Endothelial cell of umbilical vein (primary cell): ENCODE data around the gene UBE2E2. TPM values are rescaled to one million over a fixed set of nuclear protein-coding genes. Genes with fewer than 3 reads are reported as not detected.

Source experiments
- BruUV-seq: library from RNA; stranded (reverse); fragments of 400-500 nt; replicated peaks from 2 replicates; lab custom pipeline; 2021; lab: Mats Ljungman, UMichigan
- CTCF ChIA-PET: fragments of 300-600, 350-600 bp; sonication (Branson Sonifier 250); formaldehyde crosslinking; loops from one replicate; lab custom pipeline; 2021; ENCODE audit warnings: antibody characterized with exemption, inconsistent platforms; lab: Charles Lee
- POLR2A ChIA-PET: fragments of 300-600, 350-600 bp; sonication (Branson Sonifier 250); formaldehyde crosslinking; loops from one replicate; lab custom pipeline; 2021; ENCODE audit warnings: antibody characterized with exemption, inconsistent platforms; lab: Charles Lee
- DNase-seq: peaks from one replicate; pipeline ENCODE4 v3.0.0-alpha.2; 2011; ENCODE audit warnings: low read depth, low spot score
- FAIRE-seq: peaks from 2 replicates; lab custom pipeline; 2011; peaks lifted over from hg19 to GRCh38; lab: Jason Lieb, UNC
- H2AFZ ChIP-seq: 2 replicates; pipeline ENCODE4 v1.6.0; 2012; ENCODE audit warnings: low read depth, low read length, control low read depth, inconsistent platforms
- H3K27ac ChIP-seq: 2 replicates; pipeline ENCODE4 v1.5.1; 2011; ENCODE audit warnings: low read depth, mild to moderate bottlenecking, control low read depth, low read length, moderate library complexity; ENCODE audit not compliant: insufficient read depth
- H3K27me3 ChIP-seq, 2 experiments: 2 replicates each; pipeline versions ENCODE4 v1.6.0 to v1.6.1; 2011; ENCODE audit warnings: low read length in 2 of 2, mixed read lengths in 1 of 2; ENCODE audit not compliant: control insufficient read depth in 2 of 2, insufficient read depth in 2 of 2
- H3K36me3 ChIP-seq, 2 experiments: 2 replicates in 1 of 2; 3 replicates in 1 of 2; pipeline ENCODE4 v1.5.1; 2011; ENCODE audit warnings: low read length in 2 of 2, mild to moderate bottlenecking in 1 of 2, moderate library complexity in 1 of 2; ENCODE audit not compliant: control insufficient read depth in 2 of 2, insufficient read depth in 2 of 2; ENCODE audit errors: extremely low read depth in 1 of 2
- H3K4me1 ChIP-seq: 3 replicates; pipeline ENCODE4 v1.5.1; 2011; ENCODE audit warnings: mild to moderate bottlenecking, low read length; ENCODE audit not compliant: control insufficient read depth, insufficient read depth; ENCODE audit errors: extremely low read depth
- H3K4me2 ChIP-seq: 2 replicates; pipeline ENCODE4 v1.6.1; 2011; ENCODE audit warnings: low read length, control low read depth, mixed read lengths; ENCODE audit not compliant: insufficient read depth
- H3K4me3 ChIP-seq, 3 experiments: fragments of 200-600 bp in 1 of 3; sonication (generic), shearing (Covaris generic) in 1 of 3; replicated peaks in 1 of 3; 2 replicates each; pipeline ENCODE4 v1.5.1; 2011 to 2016; ENCODE audit warnings: control low read depth in 3 of 3, low read length in 3 of 3, mild to moderate bottlenecking in 2 of 3, inconsistent platforms in 1 of 3, low read depth in 1 of 3, moderate library complexity in 1 of 3; ENCODE audit not compliant: insufficient read depth in 1 of 3
- H3K79me2 ChIP-seq: 2 replicates; pipeline ENCODE4 v1.6.0; 2012; ENCODE audit warnings: low read length, inconsistent platforms; ENCODE audit not compliant: control insufficient read depth, insufficient read depth
- H3K9ac ChIP-seq: replicated peaks from 2 replicates; pipeline ENCODE3; 2011; ENCODE audit warnings: low read length, control low read depth; ENCODE audit not compliant: insufficient read depth; ENCODE audit errors: extremely low read depth
- H3K9me1 ChIP-seq: replicated peaks from 3 replicates; pipeline ENCODE4 v1.6.0; 2011; ENCODE audit warnings: mild to moderate bottlenecking, low read length; ENCODE audit not compliant: control insufficient read depth, insufficient read depth; ENCODE audit errors: extremely low read depth
- H3K9me3 ChIP-seq: replicated peaks from 2 replicates; pipeline ENCODE4 v1.5.1; 2012; ENCODE audit warnings: low read length, inconsistent platforms; ENCODE audit not compliant: control insufficient read depth, insufficient read depth
- H4K20me1 ChIP-seq: replicated peaks from 2 replicates; pipeline ENCODE3; 2011; ENCODE audit warnings: mild to moderate bottlenecking, low read length; ENCODE audit not compliant: control insufficient read depth, insufficient read depth; ENCODE audit errors: extremely low read depth
- CTCF ChIP-seq, 2 donors: IDR thresholded peaks; 1 replicate in 1 of 2; 2 replicates in 1 of 2; pipeline ENCODE4 v1.5.1; 2011; ENCODE audit warnings: low read length in 2 of 2, mild to moderate bottlenecking in 2 of 2, moderate library complexity in 2 of 2, control low read depth in 1 of 2, inconsistent platforms in 1 of 2, low read depth in 1 of 2; ENCODE audit not compliant: insufficient read depth in 1 of 2; ENCODE audit errors: extremely low read depth in 1 of 2
- EZH2 ChIP-seq: IDR thresholded peaks from 2 replicates; pipeline ENCODE4 v1.6.1; 2012; ENCODE audit warnings: borderline replicate concordance, low read depth, mild to moderate bottlenecking, moderate library complexity, low read length, inconsistent platforms; ENCODE audit not compliant: severe bottlenecking
- GATA2 ChIP-seq: IDR thresholded peaks from 2 replicates; pipeline ENCODE4 v1.7.0; 2011; ENCODE audit warnings: low read depth, mild to moderate bottlenecking, moderate library complexity, mixed read lengths, low read length; ENCODE audit not compliant: insufficient read length, insufficient read depth
- JUN ChIP-seq: IDR thresholded peaks from 2 replicates; pipeline ENCODE4 v1.6.1; 2011; ENCODE audit warnings: borderline replicate concordance, low read depth; ENCODE audit not compliant: insufficient read length, insufficient read depth
- MYC ChIP-seq: IDR thresholded peaks from one replicate; pipeline ENCODE4 v1.6.1; 2011; ENCODE audit warnings: mild to moderate bottlenecking, low read depth, low read length
- POLR2A ChIP-seq: IDR thresholded peaks from 2 replicates; pipeline ENCODE4 v1.6.1; 2012; ENCODE audit warnings: low read depth, mild to moderate bottlenecking, control low read depth, low read length
- POLR2AphosphoS5 ChIP-seq: IDR thresholded peaks from 2 replicates; pipeline ENCODE4 v1.6.1; 2012; ENCODE audit warnings: low read depth, mild to moderate bottlenecking, control low read depth, low read length, moderate library complexity; ENCODE audit not compliant: insufficient read depth
- dilution Hi-C: fragments of 300-500 bp; cut with MboI; formaldehyde crosslinking; loops from one replicate; pipeline ENCODE4 v1.15.0; 2019; ENCODE audit warnings: low sequenced_read_pairs; ENCODE audit not compliant: extremely low pct_ligation_motif_present
- intact Hi-C: fragments of 100-400 bp; cut with micrococcal nuclease; formaldehyde crosslinking; loops from one replicate; pipeline ENCODE4 v1.10.0; 2022
- polyA plus RNA-seq, 4 experiments: library from polyadenylated mRNA; depleted of rRNA in 3 of 4; stranded (reverse) in 3 of 4; unstranded in 1 of 4; fragments of >200 nt; gene quantifications; 2 replicates each; pipeline versions ENCODE4 v1.2.1 to v1.2.3, GENCODE V29; 2011 to 2012; ENCODE audit warnings: missing spikeins in 1 of 4
- total RNA-seq: library from RNA; stranded (reverse); gene quantifications from 2 replicates; pipeline ENCODE4 v1.2.3, GENCODE V29; 2021

The UBE2E2 gene
- total and polyA plus RNA-seq, 2 donors (not counting 3 experiments of a cell fraction or from before 2014, with no cell fraction given): 37.0 to 45.4 TPM

- intact Hi-C loops: no loop called here
- H4K20me1 ChIP-seq: no peaks in the 10 kb centered on the region
- no peaks in the 10 kb centered on the region for H3K9me3 ChIP-seq
- dilution Hi-C loops: no loop called here
- no peak overlapping the region for H3K4me3 ChIP-seq
- H3K4me1 ChIP-seq: peaks cover 10% of the 10 kb centered on the region
- H2AFZ ChIP-seq: no peak overlapping the region
- FAIRE-seq: no peak
- CTCF ChIA-PET: interaction anchor here (0.6 kb wide), 1 partner anchor 202 kb away, joined by 3 read pairs; no protein-coding TSS in a partner anchor
- DNase-seq: no peak
- POLR2A ChIA-PET: no interaction called here
- no peaks in the 10 kb centered on the region for H3K9me1 ChIP-seq
- no peak for TF ChIP-seq POLR2AphosphoS5
- TF ChIP-seq EZH2: no peak
- TF ChIP-seq JUN: no peak
- no peak for TF ChIP-seq MYC
- no peak for TF ChIP-seq GATA2
- no peak for TF ChIP-seq CTCF (IDR thresholded peaks at IDR 0.05; ENCODE audit: extremely low read depth in 1 of 2, insufficient read depth in 1 of 2, low read depth in 1 of 2, low read length in 2 of 2)
- no peak for TF ChIP-seq POLR2A
- no TSS peak for BruUV-seq
- peak overlapping the region; percentile 31 for H3K4me2 ChIP-seq
- no peak overlapping the region for H3K9ac ChIP-seq
- H3K27ac ChIP-seq: no peak overlapping the region
- H3K36me3 ChIP-seq: no peaks in the 10 kb centered on the region
- H3K79me2 ChIP-seq: no peaks in the 10 kb centered on the region
- H3K27me3 ChIP-seq: no peaks in the 10 kb centered on the region
These were observed 235.5 kb downstream of the UBE2E2 start for GRCh38 chr3:23438657-23439056.
